Measurements from ENCODE around the gene HMG20B.
"Not testable (repeated sequence)": the region's sequence is repeated elsewhere in the genome, so short reads cannot be mapped to it uniquely, and the experiment has no call there.

Gene HMG20B

GRCh38 chr19:3584036-3584802 lies 11.5 kb downstream of the HMG20B start:
- DNase-seq (ENCODE audit: low read depth) = not testable (repeated sequence)

GRCh38 chr19:3585301-3586126 lies 12.8 kb downstream of the HMG20B start, which contains the start of gene GIPC3:
TSS of gene GIPC3 (plus strand) at chr19:3585478. CDS start at chr19:3585598, 120 bp downstream.
- no peak for DNase-seq (ENCODE audit: low read depth)

GRCh38 chr19:3586127-3586626 lies 13.4 kb downstream of the HMG20B start:
- no peak for DNase-seq (ENCODE audit: low read depth)

- DNase-seq (ENCODE audit: low read depth) = no peak
Observed at GRCh38 chr19:3586707-3587346, 14.1 kb downstream of the HMG20B start.

- DNase-seq (ENCODE audit: low read depth) = no peak
Observed at GRCh38 chr19:3589439-3589838, 16.7 kb downstream of the HMG20B start.

- DNase-seq (ENCODE audit: low read depth) = no peak
Observed at GRCh38 chr19:3589949-3590348, 17.2 kb downstream of the HMG20B start.

- DNase-seq (ENCODE audit: low read depth) = no peak
Observed at GRCh38 chr19:3590991-3591659, 18.4 kb downstream of the HMG20B start.

- no peak for DNase-seq (ENCODE audit: low read depth)
Observed at GRCh38 chr19:3591876-3592613, 19.3 kb downstream of the HMG20B start.

- DNase-seq (ENCODE audit: low read depth) = no peak
Observed at GRCh38 chr19:3593156-3593555, 20.4 kb downstream of the HMG20B start.

GRCh38 chr19:3595521-3596061 lies 22.8 kb downstream of the HMG20B start:
- no peak for DNase-seq (ENCODE audit: low read depth)

- DNase-seq (ENCODE audit: low read depth) = no peak
Observed at GRCh38 chr19:3599776-3600187, 27.0 kb downstream of the HMG20B start.

GRCh38 chr19:3601021-3601420 lies 28.3 kb downstream of the HMG20B start:
- DNase-seq (ENCODE audit: low read depth) = no peak

GRCh38 chr19:3603121-3603811 lies 30.5 kb downstream of the HMG20B start:
- DNase-seq (ENCODE audit: low read depth) = no peak

GRCh38 chr19:3604227-3604986 lies 31.7 kb downstream of the HMG20B start:
- no peak for DNase-seq (ENCODE audit: low read depth)

GRCh38 chr19:3604987-3605343 lies 32.2 kb downstream of the HMG20B start:
- DNase-seq (ENCODE audit: low read depth) = no peak

- DNase-seq (ENCODE audit: low read depth) = no peak
Observed at GRCh38 chr19:3605361-3605760, 32.6 kb downstream of the HMG20B start.

GRCh38 chr19:3605770-3606169 lies 33.0 kb downstream of the HMG20B start:
- no peak for DNase-seq (ENCODE audit: low read depth)

- DNase-seq (ENCODE audit: low read depth) = no peak
Observed at GRCh38 chr19:3606174-3606689, 33.5 kb downstream of the HMG20B start.

GRCh38 chr19:3606690-3607289 lies 34.0 kb downstream of the HMG20B start, which contains the start of gene TBXA2R:
TSS of gene TBXA2R (minus strand) at chr19:3606875. CDS start at chr19:3600634, 6,241 bp downstream.
- DNase-seq (ENCODE audit: low read depth) = peak; percentile 58

Data from HS-5 (cell line).